ENCODE data around the gene RFTN1.

Gene RFTN1

DNA sequence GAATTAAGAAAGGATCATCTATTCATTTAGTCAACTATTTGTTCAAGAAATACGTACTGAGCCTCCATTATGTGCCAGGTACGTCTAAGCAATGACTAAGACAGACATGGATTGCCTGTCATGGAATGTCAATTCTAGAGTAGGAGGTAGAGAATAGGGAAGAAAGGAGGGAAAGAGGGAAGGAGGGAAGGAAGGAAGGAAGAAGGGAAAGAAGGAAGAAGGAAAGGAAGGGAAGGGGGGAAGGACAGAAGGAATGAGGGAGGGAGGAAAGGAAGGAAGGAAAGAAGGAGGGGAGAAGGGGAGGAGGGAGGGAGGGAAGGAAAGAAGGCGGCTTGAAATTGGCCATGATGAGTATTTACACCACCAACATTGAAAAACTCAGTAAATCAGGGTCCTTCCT lies 39.3 kb upstream of the RFTN1 start:
- H3K9me3 ChIP-seq (ENCODE audit: insufficient read depth, low read depth, low read length), result no peaks in the 10 kb centered on the region
- H3K4me2 ChIP-seq (ENCODE audit: low read depth, low read length, poor library complexity, severe bottlenecking), result no peak overlapping the region
- H3K4me1 ChIP-seq (ENCODE audit: insufficient read depth, low read length, poor library complexity, severe bottlenecking), result peaks cover 9% of the 10 kb centered on the region
- no peaks in the 10 kb centered on the region for H3K36me3 ChIP-seq (ENCODE audit: insufficient read depth, low read length)
- H4K20me1 ChIP-seq (ENCODE audit: insufficient read depth, low read length, poor library complexity, severe bottlenecking), result no peaks in the 10 kb centered on the region
- no peak overlapping the region for H3K9ac ChIP-seq (ENCODE audit: low read depth, low read length, poor library complexity, severe bottlenecking)
- H2AFZ ChIP-seq (ENCODE audit: low read length), result no peak overlapping the region
- no peak overlapping the region for H3K4me3 ChIP-seq (ENCODE audit: low read length, poor library complexity, severe bottlenecking)
- H3F3A ChIP-seq (ENCODE audit: low read depth), result no peaks in the 10 kb centered on the region
- no peaks in the 10 kb centered on the region for H3K9me2 ChIP-seq (replicated peaks; ENCODE audit: low read depth, low read length)
- TF ChIP-seq, protein P1, sequence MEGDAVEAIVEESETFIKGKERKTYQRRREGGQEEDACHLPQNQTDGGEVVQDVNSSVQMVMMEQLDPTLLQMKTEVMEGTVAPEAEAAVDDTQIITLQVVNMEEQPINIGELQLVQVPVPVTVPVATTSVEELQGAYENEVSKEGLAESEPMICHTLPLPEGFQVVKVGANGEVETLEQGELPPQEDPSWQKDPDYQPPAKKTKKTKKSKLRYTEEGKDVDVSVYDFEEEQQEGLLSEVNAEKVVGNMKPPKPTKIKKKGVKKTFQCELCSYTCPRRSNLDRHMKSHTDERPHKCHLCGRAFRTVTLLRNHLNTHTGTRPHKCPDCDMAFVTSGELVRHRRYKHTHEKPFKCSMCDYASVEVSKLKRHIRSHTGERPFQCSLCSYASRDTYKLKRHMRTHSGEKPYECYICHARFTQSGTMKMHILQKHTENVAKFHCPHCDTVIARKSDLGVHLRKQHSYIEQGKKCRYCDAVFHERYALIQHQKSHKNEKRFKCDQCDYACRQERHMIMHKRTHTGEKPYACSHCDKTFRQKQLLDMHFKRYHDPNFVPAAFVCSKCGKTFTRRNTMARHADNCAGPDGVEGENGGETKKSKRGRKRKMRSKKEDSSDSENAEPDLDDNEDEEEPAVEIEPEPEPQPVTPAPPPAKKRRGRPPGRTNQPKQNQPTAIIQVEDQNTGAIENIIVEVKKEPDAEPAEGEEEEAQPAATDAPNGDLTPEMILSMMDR (conservative IDR thresholded peaks at IDR 0.05; ENCODE audit: low read length), result no peak
- TF ChIP-seq EZH2phosphoT487 (IDR thresholded peaks at IDR 0.05; ENCODE audit: borderline replicate concordance), result no peak
- no peaks in the 10 kb centered on the region for H3K79me2 ChIP-seq (ENCODE audit: insufficient read depth, low read length)
- H3K27me3 ChIP-seq (ENCODE audit: insufficient read depth, low read length, poor library complexity, severe bottlenecking), result no peaks in the 10 kb centered on the region

DNA sequence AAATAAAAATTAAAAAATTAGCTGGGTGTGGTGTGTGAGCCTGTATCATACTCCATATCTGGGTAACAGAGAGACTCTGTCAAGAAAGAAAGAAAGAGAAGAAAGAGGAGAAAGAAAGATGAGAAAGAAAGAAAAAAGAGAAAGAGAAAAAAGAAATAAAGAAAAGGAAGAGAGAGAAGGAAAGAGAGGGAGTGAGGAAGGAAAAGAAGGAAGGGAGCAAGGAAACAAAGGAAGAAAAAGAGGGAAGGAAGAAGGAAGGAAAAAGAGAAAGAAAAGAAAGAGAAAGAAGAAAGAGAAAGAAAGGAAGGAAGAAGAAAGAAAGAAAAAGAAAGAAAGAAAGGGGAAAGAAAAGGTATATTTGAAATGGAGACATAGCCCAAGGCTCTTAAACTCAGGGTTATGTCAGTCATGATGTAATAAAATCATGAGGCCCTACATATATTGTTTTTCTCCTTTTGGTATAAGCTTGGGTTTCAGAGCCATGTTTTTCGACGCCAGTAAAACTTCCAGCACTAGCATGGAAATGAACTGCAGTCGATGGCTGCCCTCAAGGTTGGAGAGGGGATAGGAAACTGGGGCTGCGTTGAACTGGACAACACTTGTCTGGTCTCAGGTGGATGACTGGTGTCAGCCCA lies 38.0 kb upstream of the RFTN1 start:
- TF ChIP-seq, protein P1 (conservative IDR thresholded peaks at IDR 0.05; ENCODE audit: low read length), result no peak
- no peak for TF ChIP-seq EZH2phosphoT487 (IDR thresholded peaks at IDR 0.05; ENCODE audit: borderline replicate concordance)
- peak overlapping the region; percentile 94 for H2AFZ ChIP-seq (ENCODE audit: low read length)
- no peak overlapping the region for H3K4me3 ChIP-seq (ENCODE audit: low read length, poor library complexity, severe bottlenecking)

DNA sequence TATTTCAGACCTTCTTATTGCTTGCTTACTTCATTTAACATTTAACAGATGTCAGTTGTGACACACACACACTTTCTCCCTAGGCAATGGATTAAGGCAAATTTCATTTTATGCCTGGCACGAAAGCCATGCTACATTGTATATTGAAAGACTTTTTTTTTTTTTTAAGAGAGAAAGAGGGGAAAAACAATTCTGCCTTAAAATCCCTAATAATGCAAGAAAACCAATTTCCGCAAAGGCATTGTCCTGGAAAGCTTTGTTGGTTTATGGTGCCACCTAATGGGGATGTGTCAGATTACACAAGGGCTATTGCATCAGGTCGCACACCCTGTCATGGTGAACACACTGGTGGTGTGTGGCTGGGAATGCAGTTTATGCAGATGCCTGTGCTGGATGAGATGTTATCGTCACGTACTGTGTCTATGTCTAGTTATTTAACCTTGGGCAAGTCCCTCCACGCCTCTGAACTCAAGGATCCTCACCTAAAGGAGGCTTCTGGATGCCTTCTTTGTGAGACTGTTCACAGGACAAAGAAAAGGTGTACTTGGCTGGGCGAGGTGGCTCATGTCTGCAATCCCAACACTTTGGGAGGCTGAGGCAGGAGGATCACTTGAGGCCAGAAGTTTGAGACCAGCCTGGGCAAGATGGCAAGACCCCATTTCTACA lies 37.3 kb upstream of the RFTN1 start:
- Histone ChIP-seq H2AFZ (ENCODE audit: low read length) (peak overlapping the region; percentile 94), H3K4me3 (ENCODE audit: low read length, poor library complexity, severe bottlenecking) (peak overlapping the region; percentile 8), H4K20me1 (ENCODE audit: insufficient read depth, low read length, poor library complexity, severe bottlenecking) (no peaks in the 10 kb centered on the region), H3K36me3 (ENCODE audit: insufficient read depth, low read length) (no peaks in the 10 kb centered on the region), H3K27me3 (ENCODE audit: insufficient read depth, low read length, poor library complexity, severe bottlenecking) (no peaks in the 10 kb centered on the region), H3F3A (ENCODE audit: low read depth) (no peaks in the 10 kb centered on the region), H3K9ac (ENCODE audit: low read depth, low read length, poor library complexity, severe bottlenecking) (peak overlapping the region; percentile 62), H3K4me1 (ENCODE audit: insufficient read depth, low read length, poor library complexity, severe bottlenecking) (peaks cover 9% of the 10 kb centered on the region), H3K9me2 (replicated peaks; ENCODE audit: low read depth, low read length) (no peaks in the 10 kb centered on the region), H3K9me3 (ENCODE audit: insufficient read depth, low read depth, low read length) (no peaks in the 10 kb centered on the region), H3K79me2 (ENCODE audit: insufficient read depth, low read length) (no peaks in the 10 kb centered on the region), H3K4me2 (ENCODE audit: low read depth, low read length, poor library complexity, severe bottlenecking) (peak overlapping the region; percentile 43)
- TF ChIP-seq, protein P1 (conservative IDR thresholded peaks at IDR 0.05; ENCODE audit: low read length), result peak; percentile 95
- TF ChIP-seq EZH2phosphoT487 (IDR thresholded peaks at IDR 0.05; ENCODE audit: borderline replicate concordance), result no peak

More for the DNA sequence above, 38.0 kb upstream of the RFTN1 start:
- H3K36me3 ChIP-seq (ENCODE audit: insufficient read depth, low read length), result no peaks in the 10 kb centered on the region
- H3K79me2 ChIP-seq (ENCODE audit: insufficient read depth, low read length), result no peaks in the 10 kb centered on the region
- peak overlapping the region; percentile 62 for H3K9ac ChIP-seq (ENCODE audit: low read depth, low read length, poor library complexity, severe bottlenecking)
- no peaks in the 10 kb centered on the region for H3F3A ChIP-seq (ENCODE audit: low read depth)
- peaks cover 9% of the 10 kb centered on the region for H3K4me1 ChIP-seq (ENCODE audit: insufficient read depth, low read length, poor library complexity, severe bottlenecking)
- H3K4me2 ChIP-seq (ENCODE audit: low read depth, low read length, poor library complexity, severe bottlenecking), result no peak overlapping the region
- H3K27me3 ChIP-seq (ENCODE audit: insufficient read depth, low read length, poor library complexity, severe bottlenecking), result no peaks in the 10 kb centered on the region
- H3K9me3 ChIP-seq (ENCODE audit: insufficient read depth, low read depth, low read length), result no peaks in the 10 kb centered on the region
- no peaks in the 10 kb centered on the region for H3K9me2 ChIP-seq (replicated peaks; ENCODE audit: low read depth, low read length)
- no peaks in the 10 kb centered on the region for H4K20me1 ChIP-seq (ENCODE audit: insufficient read depth, low read length, poor library complexity, severe bottlenecking)

All from Loucy (cell line).